RPMI7951 (cell line): ENCODE data around the gene JOSD2. TPM values are rescaled to one million over a fixed set of nuclear protein-coding genes. Genes with fewer than 3 reads are reported as not detected.

Experiments
- total RNA-seq: library from RNA; depleted of rRNA; stranded (reverse); fragments of >200 nt; shearing (Covaris generic); gene quantifications from 2 replicates; pipeline ENCODE4 v1.2.3, GENCODE V29; 2014; rRNA removed

JOSD2 gene
- total RNA-seq, 1 experiment from 2014 or later, result 39.0 TPM

Other genes starting within 250 kb of the JOSD2 start
- gene KCNC3, start 181.8 kb downstream of the JOSD2 start, total RNA-seq, result 0.12 TPM in 1 of 2 replicates, not detected in the other
- gene NAPSA, start 145.6 kb downstream of the JOSD2 start, total RNA-seq, result under 0.01 TPM in 1 of 2 replicates, not detected in the other
- 92.0 and 102 TPM in 2 replicates for gene NR1H2, start 134.7 kb downstream of the JOSD2 start, total RNA-seq
- 38.6 and 42.7 TPM in 2 replicates for gene POLD1, start 126.8 kb downstream of the JOSD2 start, total RNA-seq
- gene SPIB, start 92.3 kb downstream of the JOSD2 start, total RNA-seq, result not detected in 2 replicates
- gene MYBPC2, start 78.3 kb downstream of the JOSD2 start, total RNA-seq, result 0.10 TPM in 1 of 2 replicates, not detected in the other
- gene EMC10, start 34.7 kb downstream of the JOSD2 start, total RNA-seq, result 36.9 and 75.3 TPM in 2 replicates
- gene GARIN5A, start 34.3 kb downstream of the JOSD2 start, total RNA-seq, result 1.3 TPM in 1 of 2 replicates, not detected in the other
- not detected in 2 replicates for gene ASPDH, start 2.7 kb upstream of the JOSD2 start, total RNA-seq
- gene LRRC4B, start 57.2 kb upstream of the JOSD2 start, total RNA-seq, result not detected in 2 replicates
- not detected in 2 replicates for gene SYT3, start 128.7 kb upstream of the JOSD2 start, total RNA-seq
- gene C19orf81, start 138.3 kb upstream of the JOSD2 start, total RNA-seq, result not detected in 2 replicates
- 3.9 and 4.9 TPM in 2 replicates for gene SHANK1, start 208.6 kb upstream of the JOSD2 start, total RNA-seq
- 149 and 186 TPM in 2 replicates for gene CLEC11A, start 212.2 kb upstream of the JOSD2 start, total RNA-seq